ENCODE results near the gene KLF14.

- TF ChIP-seq, protein P1, sequence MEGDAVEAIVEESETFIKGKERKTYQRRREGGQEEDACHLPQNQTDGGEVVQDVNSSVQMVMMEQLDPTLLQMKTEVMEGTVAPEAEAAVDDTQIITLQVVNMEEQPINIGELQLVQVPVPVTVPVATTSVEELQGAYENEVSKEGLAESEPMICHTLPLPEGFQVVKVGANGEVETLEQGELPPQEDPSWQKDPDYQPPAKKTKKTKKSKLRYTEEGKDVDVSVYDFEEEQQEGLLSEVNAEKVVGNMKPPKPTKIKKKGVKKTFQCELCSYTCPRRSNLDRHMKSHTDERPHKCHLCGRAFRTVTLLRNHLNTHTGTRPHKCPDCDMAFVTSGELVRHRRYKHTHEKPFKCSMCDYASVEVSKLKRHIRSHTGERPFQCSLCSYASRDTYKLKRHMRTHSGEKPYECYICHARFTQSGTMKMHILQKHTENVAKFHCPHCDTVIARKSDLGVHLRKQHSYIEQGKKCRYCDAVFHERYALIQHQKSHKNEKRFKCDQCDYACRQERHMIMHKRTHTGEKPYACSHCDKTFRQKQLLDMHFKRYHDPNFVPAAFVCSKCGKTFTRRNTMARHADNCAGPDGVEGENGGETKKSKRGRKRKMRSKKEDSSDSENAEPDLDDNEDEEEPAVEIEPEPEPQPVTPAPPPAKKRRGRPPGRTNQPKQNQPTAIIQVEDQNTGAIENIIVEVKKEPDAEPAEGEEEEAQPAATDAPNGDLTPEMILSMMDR (IDR thresholded peaks at IDR 0.05) = no peak
- TF ChIP-seq EZH2phosphoT487 (IDR thresholded peaks at IDR 0.05) = no peak
- TF ChIP-seq EZH2 (IDR thresholded peaks at IDR 0.05) = no peak
These were observed 32.4 kb downstream of the KLF14 start for GRCh38 chr7:130701650-130702049.

Data from neural progenitor cell (in vitro differentiated cells).